ENCODE data around the gene SLC24A5. TPM values are rescaled to one million over a fixed set of nuclear protein-coding genes. Genes with fewer than 3 reads are reported as not detected.

The SLC24A5 gene
- total RNA-seq (not detected), polyA plus RNA-seq (not detected)
- long read RNA-seq, donor 1 = 0 reads
- long read RNA-seq, donor 2 = 0 reads
- long read RNA-seq, donor 3 = 0 reads
- long read RNA-seq, donor 4, partial matches to known transcripts = 0 of 1 reads
- long read RNA-seq, donor 4, other reads (novel, unspliced or antisense) = 1 of 1 reads

- intact Hi-C loops (cut with DNase I) = no loop called here
These were observed at the start of gene SLC24A5 for GRCh38 chr15:48120745-48121144. Gene SLC24A5 (plus strand): TSS chr15:48120990. CDS start chr15:48121045, 55 bp downstream.

DNA sequence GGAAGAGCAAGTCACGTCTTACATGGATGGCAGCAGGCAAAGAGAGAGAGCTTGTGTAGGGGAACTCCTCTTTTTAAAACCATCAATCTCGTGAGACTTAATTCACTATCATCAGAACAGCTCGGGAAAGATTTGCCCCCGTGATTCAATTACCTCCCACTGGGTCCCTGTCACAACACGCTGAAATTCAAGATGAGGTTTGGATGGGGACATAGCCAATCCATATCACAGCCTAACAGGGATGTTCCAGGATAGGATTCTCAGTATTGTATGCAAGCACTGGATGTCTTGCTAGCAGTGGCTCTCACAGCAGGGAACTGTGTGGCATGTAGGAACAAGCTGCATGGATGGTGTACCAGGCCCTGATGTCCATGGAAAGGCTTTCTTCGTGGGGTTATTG, 47.8 kb upstream of the SLC24A5 start:
- no peaks in the 10 kb centered on the region for H3K27me3 ChIP-seq (ENCODE audit: control insufficient read depth, insufficient read depth)
- no peak overlapping the region for H3K27ac ChIP-seq (ENCODE audit: low read length)
- WGBS = 70% methylated on average over 6 of the region's 6 CpGs
- no peak overlapping the region for H3K4me3 ChIP-seq (ENCODE audit: low read length)
- H3K4me1 ChIP-seq (ENCODE audit: control insufficient read depth, insufficient read depth, low read length) = no peaks in the 10 kb centered on the region
- no peak for ATAC-seq
- no peaks in the 10 kb centered on the region for H3K9me3 ChIP-seq (ENCODE audit: control insufficient read depth, low read length)
- DNase-seq = no peak
- intact Hi-C loops (cut with DNase I) = no loop called here

More at GRCh38 chr15:48120745-48121144, at the start of gene SLC24A5:
- Histone ChIP-seq H3K27ac (ENCODE audit: low read length) (no peak within 1 kb of the TSS), H3K4me1 (ENCODE audit: control insufficient read depth, insufficient read depth, low read length) (no peaks in the 10 kb centered on the region), H3K27me3 (ENCODE audit: control insufficient read depth, insufficient read depth) (no peaks in the 10 kb centered on the region), H3K9me3 (ENCODE audit: control insufficient read depth, low read length) (no peaks in the 10 kb centered on the region), H3K4me3 (ENCODE audit: low read length) (no peak within 1 kb of the TSS)
- no peak for ATAC-seq
- DNase-seq = no peak
- WGBS = 73% methylated on average over 6 of the region's 6 CpGs

- WGBS = 80% methylated on average over 4 of the region's 4 CpGs
- H3K4me3 ChIP-seq (ENCODE audit: low read length) = no peak overlapping the region
- no peak overlapping the region for H3K27ac ChIP-seq (ENCODE audit: low read length)
- ATAC-seq (no peak), DNase-seq (no peak)
- intact Hi-C loops (cut with DNase I) = no loop called here
- H3K9me3 ChIP-seq (ENCODE audit: control insufficient read depth, low read length) = no peaks in the 10 kb centered on the region
- no peaks in the 10 kb centered on the region for H3K4me1 ChIP-seq (ENCODE audit: control insufficient read depth, insufficient read depth, low read length)
- no peaks in the 10 kb centered on the region for H3K27me3 ChIP-seq (ENCODE audit: control insufficient read depth, insufficient read depth)
These were observed 46.9 kb upstream of the SLC24A5 start for GRCh38 chr15:48073881-48074280.

DNA sequence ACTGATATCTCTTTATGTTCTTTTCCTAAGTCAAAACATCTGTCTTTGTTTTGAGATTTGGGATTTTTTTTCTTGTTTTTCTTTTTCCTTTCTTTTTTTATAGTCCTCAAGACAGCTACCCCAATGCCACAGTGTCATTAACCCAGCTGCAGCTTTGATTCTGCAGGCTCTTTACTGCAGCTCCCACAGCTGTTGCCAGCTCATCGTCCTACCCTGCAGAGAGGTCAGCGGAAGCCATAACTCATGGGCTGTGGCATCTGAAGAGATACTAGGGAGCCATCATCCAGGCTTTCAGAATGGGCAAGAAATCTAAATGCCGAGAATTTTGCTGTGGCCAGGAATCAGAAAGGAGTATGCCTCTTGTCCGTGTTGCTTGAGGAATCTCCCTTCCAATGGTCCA, 44.3 kb upstream of the SLC24A5 start:
- Histone ChIP-seq H3K9me3 (ENCODE audit: control insufficient read depth, low read length) (no peaks in the 10 kb centered on the region), H3K27ac (ENCODE audit: low read length) (no peak overlapping the region), H3K27me3 (ENCODE audit: control insufficient read depth, insufficient read depth) (no peaks in the 10 kb centered on the region), H3K4me3 (ENCODE audit: low read length) (no peak overlapping the region), H3K4me1 (ENCODE audit: control insufficient read depth, insufficient read depth, low read length) (no peaks in the 10 kb centered on the region)
- ATAC-seq (no peak), DNase-seq (no peak)
- intact Hi-C loops (cut with DNase I) = no loop called here
- 68% methylated on average over 4 of the region's 4 CpGs for WGBS

GRCh38 chr15:48077616-48078184, 43.1 kb upstream of the SLC24A5 start:
- no peaks in the 10 kb centered on the region for H3K27me3 ChIP-seq (ENCODE audit: control insufficient read depth, insufficient read depth)
- DNase-seq (no peak), ATAC-seq (no peak)
- 62% methylated on average over 1 of the region's 1 CpG for WGBS
- intact Hi-C loops (cut with DNase I) = no loop called here
- H3K27ac ChIP-seq (ENCODE audit: low read length) = no peak overlapping the region
- H3K4me3 ChIP-seq (ENCODE audit: low read length) = no peak overlapping the region
- no peaks in the 10 kb centered on the region for H3K4me1 ChIP-seq (ENCODE audit: control insufficient read depth, insufficient read depth, low read length)
- H3K9me3 ChIP-seq (ENCODE audit: control insufficient read depth, low read length) = no peaks in the 10 kb centered on the region

DNA sequence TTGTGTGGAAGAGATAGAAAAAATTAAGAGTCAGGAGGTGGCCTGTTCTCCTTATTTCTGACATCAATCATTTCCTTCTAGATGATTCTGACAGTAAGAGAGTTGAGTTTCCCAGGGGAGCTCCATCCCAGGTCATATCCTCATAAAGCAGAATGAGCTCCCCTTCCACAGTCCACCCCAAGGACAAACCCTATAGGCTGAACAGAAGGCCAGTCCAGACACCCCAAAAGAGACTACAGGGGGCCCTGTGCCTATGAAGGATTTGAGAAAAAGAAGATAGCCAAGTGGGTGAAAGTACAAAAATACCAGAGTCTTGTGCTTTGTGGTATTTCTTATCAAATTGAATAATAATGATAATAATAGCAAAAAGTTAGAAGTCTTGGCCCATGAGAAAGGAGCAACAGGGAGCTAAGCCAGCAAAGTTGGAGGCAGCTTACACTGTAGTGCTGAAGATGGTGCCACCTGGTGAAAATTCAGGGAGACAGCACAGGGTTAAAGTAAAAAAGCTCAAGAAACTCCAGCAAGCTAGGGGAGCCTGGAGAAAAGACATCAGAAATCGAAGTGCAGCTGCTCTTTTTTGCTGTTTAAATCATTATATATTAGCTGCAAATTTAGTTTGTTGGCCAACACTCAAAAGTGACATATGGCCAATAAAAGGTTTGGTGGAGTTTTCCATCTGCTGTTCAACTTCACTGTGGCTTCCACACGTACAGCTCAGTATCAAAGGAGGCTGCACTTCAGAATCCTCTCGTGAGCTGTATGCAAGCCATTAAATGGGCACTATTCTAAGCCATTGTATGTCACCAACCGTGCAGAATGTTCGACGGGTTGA, 35.8 kb upstream of the SLC24A5 start:
- 68% methylated on average over 6 of the region's 6 CpGs for WGBS
- Histone ChIP-seq H3K4me3 (ENCODE audit: low read length) (no peak overlapping the region), H3K9me3 (ENCODE audit: control insufficient read depth, low read length) (no peaks in the 10 kb centered on the region), H3K27ac (ENCODE audit: low read length) (no peak overlapping the region), H3K4me1 (ENCODE audit: control insufficient read depth, insufficient read depth, low read length) (no peaks in the 10 kb centered on the region), H3K27me3 (ENCODE audit: control insufficient read depth, insufficient read depth) (no peaks in the 10 kb centered on the region)
- DNase-seq (no peak), ATAC-seq (no peak)
- intact Hi-C loops (cut with DNase I) = no loop called here

- intact Hi-C loops (cut with DNase I) = no loop called here
- Histone ChIP-seq H3K4me1 (ENCODE audit: control insufficient read depth, insufficient read depth, low read length) (no peaks in the 10 kb centered on the region), H3K9me3 (ENCODE audit: control insufficient read depth, low read length) (no peaks in the 10 kb centered on the region), H3K4me3 (ENCODE audit: low read length) (no peak overlapping the region), H3K27ac (ENCODE audit: low read length) (no peak overlapping the region), H3K27me3 (ENCODE audit: control insufficient read depth, insufficient read depth) (no peaks in the 10 kb centered on the region)
- ATAC-seq = no peak
- no peak for DNase-seq
- 93% methylated on average over 6 of the region's 6 CpGs for WGBS
These were observed 35.2 kb upstream of the SLC24A5 start for GRCh38 chr15:48085591-48085930.

DNA sequence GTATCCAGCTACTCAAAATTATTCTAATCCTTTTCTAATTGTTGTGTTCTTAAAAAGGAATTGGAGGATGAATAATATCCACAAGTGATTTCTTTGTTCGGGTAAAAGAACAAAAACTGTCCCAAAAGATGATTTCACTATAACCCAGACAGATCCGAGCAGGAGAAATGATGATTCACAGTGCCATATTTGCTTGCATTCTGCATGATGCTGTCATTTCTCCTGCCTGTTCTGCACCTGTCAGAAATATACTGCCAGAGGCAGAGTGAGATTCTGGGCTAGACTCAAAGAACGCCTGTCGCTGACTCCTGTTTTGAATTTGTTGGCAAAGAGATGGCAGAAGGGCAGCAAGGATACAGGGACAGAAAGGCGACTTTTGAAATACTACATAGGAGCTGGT, 34.7 kb upstream of the SLC24A5 start:
- WGBS = 62% methylated on average over 5 of the region's 5 CpGs
- no peaks in the 10 kb centered on the region for H3K27me3 ChIP-seq (ENCODE audit: control insufficient read depth, insufficient read depth)
- DNase-seq = no peak
- no peaks in the 10 kb centered on the region for H3K4me1 ChIP-seq (ENCODE audit: control insufficient read depth, insufficient read depth, low read length)
- intact Hi-C loops (cut with DNase I) = no loop called here
- no peak overlapping the region for H3K27ac ChIP-seq (ENCODE audit: low read length)
- H3K4me3 ChIP-seq (ENCODE audit: low read length) = no peak overlapping the region
- no peaks in the 10 kb centered on the region for H3K9me3 ChIP-seq (ENCODE audit: control insufficient read depth, low read length)
- ATAC-seq = no peak

DNA sequence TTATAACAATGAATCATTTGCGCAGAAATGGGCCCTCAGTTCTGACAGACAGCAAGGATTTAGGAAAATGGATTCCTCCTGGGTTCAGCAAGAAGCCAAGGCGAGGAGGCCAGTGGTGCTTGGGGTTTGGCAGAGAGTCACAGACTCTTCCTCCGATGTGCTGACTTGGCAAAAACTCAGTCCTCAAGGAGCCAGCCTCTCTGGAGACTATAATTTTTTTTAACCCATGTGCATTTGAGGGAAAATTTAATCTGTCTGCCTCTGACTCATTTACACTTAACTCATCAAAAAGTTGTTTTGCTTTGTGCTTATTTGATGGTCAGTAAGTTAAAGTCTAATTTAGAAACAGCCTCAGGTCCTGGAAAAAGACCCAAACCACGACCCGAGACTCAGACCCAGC, 34.2 kb upstream of the SLC24A5 start:
- Histone ChIP-seq H3K4me1 (ENCODE audit: control insufficient read depth, insufficient read depth, low read length) (no peaks in the 10 kb centered on the region), H3K9me3 (ENCODE audit: control insufficient read depth, low read length) (no peaks in the 10 kb centered on the region), H3K4me3 (ENCODE audit: low read length) (no peak overlapping the region), H3K27ac (ENCODE audit: low read length) (no peak overlapping the region), H3K27me3 (ENCODE audit: control insufficient read depth, insufficient read depth) (no peaks in the 10 kb centered on the region)
- DNase-seq = no peak
- no peak for ATAC-seq
- intact Hi-C loops (cut with DNase I) = no loop called here
- WGBS = 45% methylated on average over 5 of the region's 5 CpGs

DNA sequence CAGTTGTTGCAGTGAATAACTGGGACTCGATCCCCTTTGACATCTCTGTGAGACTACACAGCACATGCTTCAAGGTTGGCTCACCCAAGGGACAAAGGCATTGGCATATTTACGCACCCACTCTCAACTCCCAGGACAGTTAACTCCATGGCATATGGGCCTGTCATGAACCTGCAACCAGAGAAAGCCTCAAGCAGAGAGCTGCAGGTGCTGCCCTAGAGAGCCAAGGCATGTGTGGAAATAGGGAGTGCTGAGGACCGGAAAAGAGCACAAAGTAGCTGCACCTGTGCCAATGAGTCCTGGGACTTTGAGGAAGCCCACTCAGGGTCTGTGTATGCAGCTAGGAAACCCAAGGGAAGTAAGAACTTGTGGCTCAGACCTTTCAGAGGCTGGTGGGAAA, 32.9 kb upstream of the SLC24A5 start:
- Histone ChIP-seq H3K4me3 (ENCODE audit: low read length) (no peak overlapping the region), H3K27me3 (ENCODE audit: control insufficient read depth, insufficient read depth) (no peaks in the 10 kb centered on the region), H3K4me1 (ENCODE audit: control insufficient read depth, insufficient read depth, low read length) (no peaks in the 10 kb centered on the region), H3K9me3 (ENCODE audit: control insufficient read depth, low read length) (no peaks in the 10 kb centered on the region), H3K27ac (ENCODE audit: low read length) (no peak overlapping the region)
- intact Hi-C loops (cut with DNase I) = no loop called here
- DNase-seq (no peak), ATAC-seq (no peak)
- 86% methylated on average over 3 of the region's 3 CpGs for WGBS

GRCh38 chr15:48089702-48090101, 31.1 kb upstream of the SLC24A5 start:
- WGBS = 57% methylated on average over 6 of the region's 6 CpGs
- DNase-seq (no peak), ATAC-seq (no peak)
- no peak overlapping the region for H3K27ac ChIP-seq (ENCODE audit: low read length)
- no peaks in the 10 kb centered on the region for H3K9me3 ChIP-seq (ENCODE audit: control insufficient read depth, low read length)
- intact Hi-C loops (cut with DNase I) = no loop called here
- no peaks in the 10 kb centered on the region for H3K27me3 ChIP-seq (ENCODE audit: control insufficient read depth, insufficient read depth)
- H3K4me3 ChIP-seq (ENCODE audit: low read length) = no peak overlapping the region
- no peaks in the 10 kb centered on the region for H3K4me1 ChIP-seq (ENCODE audit: control insufficient read depth, insufficient read depth, low read length)

Measured in right cardiac atrium (tissue), 5 donors.